ENCODE results near the gene CTTN. TPM values are rescaled to one million over a fixed set of nuclear protein-coding genes. Genes with fewer than 3 reads are reported as not detected.

Gene CTTN
- total RNA-seq, 1 donor from 2014 or later: 211 TPM

GRCh38 chr11:70399681-70400112, 1.4 kb downstream of the CTTN start:
- Mint-ChIP-seq H3K4me1 (ENCODE audit: unreplicated experiment) (peaks cover 21% of the 10 kb centered on the region), H3K27me3 (no peaks in the 10 kb centered on the region), H3K4me3 (peak overlapping the region; percentile 88), H3K36me3 (peaks cover 10% of the 10 kb centered on the region), H3K9me3 (no peaks in the 10 kb centered on the region), H3K27ac (peak overlapping the region; percentile 93)
- TF ChIP-seq CTCF (conservative IDR thresholded peaks at IDR 0.05): no peak
- DNase-seq (ENCODE audit: extremely low spot score, unreplicated experiment): no peak

GRCh38 chr11:70400643-70401042, 2.3 kb downstream of the CTTN start:
- Mint-ChIP-seq H3K27me3 (no peaks in the 10 kb centered on the region), H3K4me3 (peak overlapping the region; percentile 58), H3K4me1 (ENCODE audit: unreplicated experiment) (peaks cover 21% of the 10 kb centered on the region), H3K9me3 (no peaks in the 10 kb centered on the region), H3K27ac (no peak overlapping the region), H3K36me3 (peaks cover 13% of the 10 kb centered on the region)
- no peak for TF ChIP-seq CTCF (conservative IDR thresholded peaks at IDR 0.05)
- no peak for DNase-seq (ENCODE audit: extremely low spot score, unreplicated experiment)

GRCh38 chr11:70402016-70402415, 3.7 kb downstream of the CTTN start:
- Mint-ChIP-seq H3K4me3 (peak overlapping the region; percentile 58), H3K4me1 (ENCODE audit: unreplicated experiment) (peaks cover 20% of the 10 kb centered on the region), H3K9me3 (no peaks in the 10 kb centered on the region), H3K27me3 (no peaks in the 10 kb centered on the region), H3K27ac (peak overlapping the region; percentile 67), H3K36me3 (peaks cover 13% of the 10 kb centered on the region)
- TF ChIP-seq CTCF (conservative IDR thresholded peaks at IDR 0.05): no peak
- no peak for DNase-seq (ENCODE audit: extremely low spot score, unreplicated experiment)

GRCh38 chr11:70402685-70403084, 4.4 kb downstream of the CTTN start:
- H3K27me3 Mint-ChIP-seq: no peaks in the 10 kb centered on the region
- H3K4me3 Mint-ChIP-seq: peak overlapping the region; percentile 58
- H3K27ac Mint-ChIP-seq: peak overlapping the region; percentile 67
- H3K36me3 Mint-ChIP-seq: peaks cover 6% of the 10 kb centered on the region
- no peak for DNase-seq (ENCODE audit: extremely low spot score, unreplicated experiment)
- no peak for TF ChIP-seq CTCF (conservative IDR thresholded peaks at IDR 0.05)
- H3K4me1 Mint-ChIP-seq (ENCODE audit: unreplicated experiment): peaks cover 14% of the 10 kb centered on the region
- H3K9me3 Mint-ChIP-seq: no peaks in the 10 kb centered on the region

GRCh38 chr11:70404244-70404643, 5.9 kb downstream of the CTTN start:
- no peaks in the 10 kb centered on the region for H3K27me3 Mint-ChIP-seq
- no peak for TF ChIP-seq CTCF (conservative IDR thresholded peaks at IDR 0.05)
- H3K9me3 Mint-ChIP-seq: no peaks in the 10 kb centered on the region
- H3K4me1 Mint-ChIP-seq (ENCODE audit: unreplicated experiment): peaks cover 10% of the 10 kb centered on the region
- peak overlapping the region; percentile 74 for H3K4me3 Mint-ChIP-seq
- peaks cover 8% of the 10 kb centered on the region for H3K36me3 Mint-ChIP-seq
- peak overlapping the region; percentile 91 for H3K27ac Mint-ChIP-seq
- DNase-seq (ENCODE audit: extremely low spot score, unreplicated experiment): no peak

Data from type B pancreatic cell (in vitro differentiated cells).